Kidney (tissue), 14 donors: ENCODE data around the gene PRDM16. TPM values are rescaled to one million over a fixed set of nuclear protein-coding genes. Genes with fewer than 3 reads are reported as not detected.

Experiments
- DNase-seq, 5 donors: peaks; one replicate each; pipeline ENCODE4 v3.0.0-alpha.2; 2013 to 2020
- FAIRE-seq: peaks from 2 replicates; lab custom pipeline; 2012; peaks lifted over from hg19 to GRCh38; lab: Jason Lieb, UNC
- H3K27ac ChIP-seq, 2 donors: one replicate each; pipeline ENCODE4 v1.7.0; 2013; ENCODE audit warnings: low read depth in 2 of 2, low read length in 2 of 2, inconsistent platforms in 1 of 2
- H3K27me3 ChIP-seq: one replicate; pipeline ENCODE4 v1.7.1; 2013; ENCODE audit warnings: low read length, inconsistent platforms; ENCODE audit not compliant: control insufficient read depth, insufficient read depth
- H3K36me3 ChIP-seq, 3 donors: one replicate each; pipeline versions ENCODE4 v1.7.0 to v1.7.1; 2013; ENCODE audit warnings: low read length in 3 of 3, control low read depth in 1 of 3, inconsistent platforms in 1 of 3; ENCODE audit not compliant: insufficient read depth in 3 of 3, control insufficient read depth in 2 of 3
- H3K4me1 ChIP-seq, 3 donors: one replicate each; pipeline versions ENCODE4 v1.7.0 to v1.7.1; 2013; ENCODE audit warnings: low read length in 3 of 3, inconsistent platforms in 1 of 3, low read depth in 1 of 3; ENCODE audit not compliant: control insufficient read depth in 2 of 3, insufficient read depth in 2 of 3
- H3K4me3 ChIP-seq, 3 donors: one replicate each; pipeline versions ENCODE4 v1.7.0 to v1.8.1; 2013; ENCODE audit warnings: low read length in 3 of 3, control low read depth in 1 of 3, inconsistent platforms in 1 of 3
- H3K9ac ChIP-seq, 3 donors: one replicate each; pipeline versions ENCODE4 v1.7.0 to v1.7.1; 2013; ENCODE audit warnings: low read length in 3 of 3, control low read depth in 1 of 3, inconsistent platforms in 1 of 3
- H3K9me3 ChIP-seq, 3 donors: one replicate each; pipeline versions ENCODE4 v1.7.0 to v1.7.1; 2013; ENCODE audit warnings: low read length in 3 of 3, control low read depth in 1 of 3, inconsistent platforms in 1 of 3; ENCODE audit not compliant: control insufficient read depth in 2 of 3, insufficient read depth in 1 of 3
- CTCF ChIP-seq: IDR thresholded peaks from 3 replicates; pipeline ENCODE4 v1.5.1; 2012; ENCODE audit warnings: mild to moderate bottlenecking, moderate library complexity, borderline replicate concordance; ENCODE audit not compliant: insufficient read depth; ENCODE audit errors: extremely low read depth
- intact Hi-C: fragments of 100-400 bp; cut with DNase I; formaldehyde crosslinking; loops from one replicate; pipeline ENCODE4 v1.11.1; 2022
- polyA plus RNA-seq: library from polyadenylated mRNA; stranded (reverse); fragments of 350-450 nt; fragmentation: Illumina TruSeq; extraction: RNeasy Lipid Tissue Mini Kit (QIAGEN cat#74804); gene quantifications from one replicate; pipeline ENCODE4 v1.2.3, GENCODE V29; 2014; ENCODE audit warnings: low read depth, low replicate concordance; ENCODE audit not compliant: insufficient read depth
- total RNA-seq: library from RNA; stranded (reverse); fragmentation: NEBNext Ultra II Directional; extraction: Animal tissue kit (Norgen Biotek cat#: 25700); gene quantifications from one replicate; pipeline ENCODE4 v1.2.1, GENCODE V29; 2021
- donor health status: control.
- donor health status: control.
- donor health status: control.
- donor health status: control.
- donor health status: control.
- donor health status: DM: yes; HTN: yes; CAD: no.
- donor health status: Normal renal cell carcinoma (clear cell type).

PRDM16 gene
- total and polyA plus RNA-seq, 2 donors from 2014 or later = 3.0 to 21.9 TPM

DNA sequence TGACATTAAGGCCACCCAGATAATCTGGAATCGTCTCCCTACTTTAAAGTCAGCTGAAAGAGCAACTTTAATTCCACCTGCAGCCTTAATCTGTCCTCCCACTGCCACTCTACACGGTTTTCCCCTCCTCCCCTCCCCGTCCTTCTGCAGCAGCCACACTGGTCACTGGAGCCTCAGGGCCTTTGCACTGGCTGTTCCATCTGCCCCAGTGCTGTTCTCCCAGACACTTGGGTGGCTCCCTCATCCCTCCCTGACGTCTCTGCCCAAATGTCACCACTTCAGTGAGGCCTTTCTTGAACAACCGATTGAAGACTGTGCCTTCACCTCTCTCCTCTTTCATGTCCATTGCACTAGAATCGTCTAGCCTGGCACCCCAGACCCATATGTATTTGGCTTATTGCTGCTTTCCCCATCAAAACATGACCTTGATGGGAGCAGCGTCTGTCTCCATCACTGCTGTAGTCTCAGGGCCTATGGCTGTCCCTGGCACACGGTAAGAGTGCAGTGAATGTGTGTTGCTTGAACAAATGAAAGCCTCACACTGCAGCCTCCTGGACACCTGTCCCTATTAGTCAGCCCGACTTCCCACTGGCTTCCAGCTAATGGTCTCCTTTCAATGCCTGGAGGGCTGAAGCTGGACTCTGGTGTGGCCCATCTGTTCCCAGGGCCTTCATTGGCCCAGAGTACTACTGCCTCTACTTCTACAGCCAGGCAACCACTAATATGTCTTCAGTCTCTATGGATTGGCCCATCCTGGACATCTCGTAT, 10.6 kb upstream of the PRDM16 start:
- H3K9ac ChIP-seq = no peak overlapping the region
- no peaks in the 10 kb centered on the region for H3K4me1 ChIP-seq
- H3K36me3 ChIP-seq = no peaks in the 10 kb centered on the region
- DNase-seq = peak in 2 of 5 donors; percentile 6 to 24
- no peaks in the 10 kb centered on the region for H3K9me3 ChIP-seq
- no peak overlapping the region for H3K27ac ChIP-seq
- no peak for TF ChIP-seq CTCF
- FAIRE-seq = no peak
- intact Hi-C loops = no loop called here
- H3K4me3 ChIP-seq = no peak overlapping the region
- H3K27me3 ChIP-seq = peaks cover 7% of the 10 kb centered on the region

DNA sequence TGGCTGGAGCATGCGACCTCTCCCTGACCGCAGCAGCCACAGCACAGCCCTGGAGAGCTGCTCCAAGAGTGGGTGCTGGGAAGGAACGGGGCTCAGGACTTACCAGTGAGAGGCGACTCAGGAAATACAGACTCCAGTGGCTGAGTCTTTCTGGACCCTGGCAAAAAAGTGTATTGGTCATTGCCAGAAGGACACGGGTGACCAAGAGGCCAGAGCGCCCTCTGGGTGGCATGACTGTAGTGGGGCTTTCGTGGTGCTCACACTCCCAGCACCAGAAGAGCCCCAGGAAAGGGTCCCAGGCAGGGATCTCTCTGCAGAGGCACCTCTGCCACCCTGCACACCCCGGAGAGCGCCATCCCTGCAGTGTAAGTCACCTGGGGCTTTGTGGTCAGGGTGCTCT, 8.9 kb upstream of the PRDM16 start:
- TF ChIP-seq CTCF = no peak
- no peak for FAIRE-seq
- peak in 3 of 5 donors; percentile 6 to 46 (median 28) for DNase-seq
- H3K36me3 ChIP-seq = no peaks in the 10 kb centered on the region
- intact Hi-C loops = no loop called here
- no peak overlapping the region for H3K9ac ChIP-seq
- no peak overlapping the region for H3K4me3 ChIP-seq
- no peak overlapping the region for H3K27ac ChIP-seq
- peaks cover 0 to 3% (median 0%) of the 10 kb centered on the region in 3 donors for H3K4me1 ChIP-seq
- peaks cover 20% of the 10 kb centered on the region for H3K27me3 ChIP-seq
- no peaks in the 10 kb centered on the region for H3K9me3 ChIP-seq

GRCh38 chr1:3060601-3061551, 8.1 kb upstream of the PRDM16 start:
- Histone ChIP-seq H3K36me3 (no peaks in the 10 kb centered on the region), H3K4me3 (no peak overlapping the region), H3K27me3 (peaks cover 26% of the 10 kb centered on the region), H3K9ac (no peak overlapping the region), H3K27ac (no peak overlapping the region), H3K9me3 (no peaks in the 10 kb centered on the region), H3K4me1 (peaks cover 0 to 3% (median 0%) of the 10 kb centered on the region in 3 donors)
- no peak for TF ChIP-seq CTCF
- DNase-seq = peak in 3 of 5 donors; percentile 11 to 74 (median 39)
- intact Hi-C loops = no loop called here
- no peak for FAIRE-seq
